Inflammatory macrophage treated with lipopolysaccharide for 4 hours (primary cell): ENCODE data around the gene SERTAD1.

Source experiments
- DNase-seq: peaks from one replicate; pipeline ENCODE4 v3.0.0-alpha.2; 2020

The SERTAD1 gene

GRCh38 chr19:40374084-40374483 is 51.7 kb downstream of the SERTAD1 start:
- no peak for DNase-seq

GRCh38 chr19:40371802-40372122 is 54.0 kb downstream of the SERTAD1 start:
- DNase-seq = no peak
